Stimulated activated CD8-positive, alpha-beta memory T cell treated with anti-CD3 and anti-CD28 coated beads, Interleukin-15, amount 100 ng/mL, for 4 hours (primary cell): ENCODE data around the gene TAGAP.
"Not testable (repeated sequence)": the region's sequence is repeated elsewhere in the genome, so short reads cannot be mapped to it uniquely, and the experiment has no call there.

ENCODE experiments used
- DNase-seq, 2 donors: peaks; one replicate each; pipeline ENCODE4 v3.0.0-alpha.2; 2020; ENCODE audit warnings: low read depth in 2 of 2

The TAGAP gene

GRCh38 chr6:159012201-159012600 is 32.6 kb downstream of the TAGAP start:
- DNase-seq: no peak

GRCh38 chr6:159010037-159010612 is 34.7 kb downstream of the TAGAP start:
- DNase-seq: not testable (repeated sequence)

- DNase-seq: no peak
These were observed 36.0 kb downstream of the TAGAP start for GRCh38 chr6:159008656-159009288.

GRCh38 chr6:159007510-159007909 is 37.3 kb downstream of the TAGAP start:
- DNase-seq: no peak

- DNase-seq: no peak
These were observed 39.4 kb downstream of the TAGAP start for GRCh38 chr6:159005436-159005835.

GRCh38 chr6:159004592-159004991 is 40.2 kb downstream of the TAGAP start:
- DNase-seq: no peak

GRCh38 chr6:159002432-159003155 is 42.2 kb downstream of the TAGAP start:
- DNase-seq: no peak

GRCh38 chr6:158999666-159000403 is 45.0 kb downstream of the TAGAP start, which contains the start of gene RSPH3:
Gene RSPH3 (minus strand): TSS chr6:159000202. CDS start chr6:158999550, 652 bp downstream.
- peak; percentile 84 to 88 for DNase-seq

GRCh38 chr6:158999154-158999665 is 45.6 kb downstream of the TAGAP start:
- no peak for DNase-seq

GRCh38 chr6:158996856-158997255 is 47.9 kb downstream of the TAGAP start:
- no peak for DNase-seq

- no peak for DNase-seq
These were observed 51.2 kb downstream of the TAGAP start for GRCh38 chr6:158993639-158994038.

GRCh38 chr6:158991017-158991723 is 53.6 kb downstream of the TAGAP start:
- DNase-seq: no peak

- not testable (repeated sequence) for DNase-seq
These were observed 55.1 kb downstream of the TAGAP start for GRCh38 chr6:158989711-158990110.

GRCh38 chr6:158988477-158988876 is 56.3 kb downstream of the TAGAP start:
- DNase-seq: no peak

- no peak for DNase-seq
These were observed 57.1 kb downstream of the TAGAP start for GRCh38 chr6:158987657-158988056.
